Activated B cell treated with CpG ODN at 0.5 μM for 24 hours (primary cell): ENCODE results near the gene IL1RAP. TPM values are rescaled to one million over a fixed set of nuclear protein-coding genes. Genes with fewer than 3 reads are reported as not detected.

ENCODE experiments used
- ATAC-seq: fragments of 200-7000 bp; cut with Tn5 transposase; one replicate; pipeline ENCODE4 v1.10.0; 2021; ENCODE audit warnings: low read depth, mild to moderate bottlenecking, moderate library complexity
- CTCF ChIA-PET: fragments of 350-600 bp; sonication (Branson Sonifier 250); formaldehyde crosslinking; loops from one replicate; lab custom pipeline; 2021; ENCODE audit warnings: antibody characterized with exemption; lab: Charles Lee
- POLR2A ChIA-PET: fragments of 350-600 bp; sonication (Branson Sonifier 250); formaldehyde crosslinking; loops from one replicate; lab custom pipeline; 2021; ENCODE audit warnings: antibody characterized with exemption; lab: Charles Lee
- DNase-seq: peaks from one replicate; pipeline ENCODE4 v3.0.0; 2022
- H3K27ac Mint-ChIP-seq: one replicate; pipeline ENCODE4 v1.8.0; 2020; ENCODE audit warnings: mixed read lengths
- H3K27me3 Mint-ChIP-seq: one replicate; pipeline ENCODE4 v1.8.0; 2021; ENCODE audit warnings: mixed read lengths
- H3K36me3 Mint-ChIP-seq: one replicate; pipeline ENCODE4 v1.8.0; 2021; ENCODE audit warnings: low read depth, mixed read lengths
- H3K4me1 Mint-ChIP-seq: one replicate; pipeline ENCODE4 v1.8.0; 2021; ENCODE audit warnings: mixed read lengths
- H3K4me3 Mint-ChIP-seq: one replicate; pipeline ENCODE4 v1.8.0; 2020; ENCODE audit warnings: mild to moderate bottlenecking, mixed read lengths
- H3K9me3 Mint-ChIP-seq: one replicate; pipeline ENCODE4 v1.8.0; 2020; ENCODE audit warnings: mixed read lengths
- intact Hi-C: fragments of 100-400 bp; cut with micrococcal nuclease; formaldehyde crosslinking; loops from one replicate; pipeline ENCODE4 v1.15.1; 2024
- total RNA-seq: library from RNA; stranded (reverse); gene quantifications from 2 replicates; pipeline ENCODE4 v1.2.3, GENCODE V29; 2022
- TF ChIP-seq, protein P1 (sequence below): fragments of 200-600 bp; IDR thresholded peaks from one replicate; pipeline ENCODE4 v1.8.0; 2022; ENCODE audit warnings: antibody characterized with exemption, mild to moderate bottlenecking

IL1RAP gene
- total RNA-seq, 1 donor from 2014 or later: 6.3 TPM

DNA sequence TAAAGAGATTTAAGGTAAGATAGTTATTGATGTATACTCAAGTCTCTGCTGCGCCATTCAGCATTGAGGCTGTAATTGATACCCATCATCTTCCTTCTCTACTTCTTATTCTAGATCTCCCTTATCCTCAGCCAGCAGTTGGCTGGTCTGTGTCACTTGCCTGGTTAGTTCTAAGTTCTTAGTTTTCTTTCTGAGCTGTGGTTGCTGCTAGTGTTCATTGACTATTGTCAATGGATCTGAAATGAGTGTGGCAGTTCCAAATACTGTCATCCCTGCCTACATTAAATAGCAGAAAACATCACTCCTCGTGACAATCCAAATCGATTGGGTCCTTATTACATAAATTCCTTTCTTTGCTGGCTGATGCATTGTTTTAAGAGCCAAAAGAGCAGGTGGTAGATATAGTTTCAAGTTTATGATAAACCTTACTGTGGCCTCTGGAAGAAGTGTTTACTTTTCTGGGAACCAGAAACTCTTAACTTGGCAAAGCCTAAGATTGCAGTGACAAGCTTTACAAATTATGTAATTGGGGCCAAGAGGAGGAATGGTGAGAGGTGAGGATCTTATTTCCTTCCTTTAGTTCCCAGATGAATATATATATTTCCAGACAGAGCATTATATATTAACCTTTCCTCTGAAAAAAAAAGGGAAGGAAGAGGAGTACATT is 180.6 kb downstream of the IL1RAP start:
- DNase-seq (no peak), ATAC-seq (no peak)
- intact Hi-C loops: loop anchor here (10.0 kb wide), 2 partner anchors 110 to 470 kb away; no protein-coding TSS in a partner anchor
- Mint-ChIP-seq H3K27me3 (peaks cover 5% of the 10 kb centered on the region), H3K27ac (no peak overlapping the region), H3K4me1 (no peaks in the 10 kb centered on the region), H3K9me3 (no peaks in the 10 kb centered on the region), H3K4me3 (no peak overlapping the region), H3K36me3 (no peaks in the 10 kb centered on the region)
- TF ChIP-seq, protein P1, sequence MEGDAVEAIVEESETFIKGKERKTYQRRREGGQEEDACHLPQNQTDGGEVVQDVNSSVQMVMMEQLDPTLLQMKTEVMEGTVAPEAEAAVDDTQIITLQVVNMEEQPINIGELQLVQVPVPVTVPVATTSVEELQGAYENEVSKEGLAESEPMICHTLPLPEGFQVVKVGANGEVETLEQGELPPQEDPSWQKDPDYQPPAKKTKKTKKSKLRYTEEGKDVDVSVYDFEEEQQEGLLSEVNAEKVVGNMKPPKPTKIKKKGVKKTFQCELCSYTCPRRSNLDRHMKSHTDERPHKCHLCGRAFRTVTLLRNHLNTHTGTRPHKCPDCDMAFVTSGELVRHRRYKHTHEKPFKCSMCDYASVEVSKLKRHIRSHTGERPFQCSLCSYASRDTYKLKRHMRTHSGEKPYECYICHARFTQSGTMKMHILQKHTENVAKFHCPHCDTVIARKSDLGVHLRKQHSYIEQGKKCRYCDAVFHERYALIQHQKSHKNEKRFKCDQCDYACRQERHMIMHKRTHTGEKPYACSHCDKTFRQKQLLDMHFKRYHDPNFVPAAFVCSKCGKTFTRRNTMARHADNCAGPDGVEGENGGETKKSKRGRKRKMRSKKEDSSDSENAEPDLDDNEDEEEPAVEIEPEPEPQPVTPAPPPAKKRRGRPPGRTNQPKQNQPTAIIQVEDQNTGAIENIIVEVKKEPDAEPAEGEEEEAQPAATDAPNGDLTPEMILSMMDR: no peak
- ChIA-PET POLR2A (no interaction called here), CTCF (no interaction called here)

GRCh38 chr3:190695225-190695624 is 181.3 kb downstream of the IL1RAP start:
- no peak overlapping the region for H3K27ac Mint-ChIP-seq
- ChIA-PET CTCF (no interaction called here), POLR2A (no interaction called here)
- TF ChIP-seq, protein P1: no peak
- no peaks in the 10 kb centered on the region for H3K9me3 Mint-ChIP-seq
- H3K27me3 Mint-ChIP-seq: peaks cover 5% of the 10 kb centered on the region
- ATAC-seq (no peak), DNase-seq (no peak)
- H3K36me3 Mint-ChIP-seq: no peaks in the 10 kb centered on the region
- no peak overlapping the region for H3K4me3 Mint-ChIP-seq
- intact Hi-C loops: loop anchor here (10.0 kb wide), 2 partner anchors 110 to 470 kb away; no protein-coding TSS in a partner anchor
- no peaks in the 10 kb centered on the region for H3K4me1 Mint-ChIP-seq

DNA sequence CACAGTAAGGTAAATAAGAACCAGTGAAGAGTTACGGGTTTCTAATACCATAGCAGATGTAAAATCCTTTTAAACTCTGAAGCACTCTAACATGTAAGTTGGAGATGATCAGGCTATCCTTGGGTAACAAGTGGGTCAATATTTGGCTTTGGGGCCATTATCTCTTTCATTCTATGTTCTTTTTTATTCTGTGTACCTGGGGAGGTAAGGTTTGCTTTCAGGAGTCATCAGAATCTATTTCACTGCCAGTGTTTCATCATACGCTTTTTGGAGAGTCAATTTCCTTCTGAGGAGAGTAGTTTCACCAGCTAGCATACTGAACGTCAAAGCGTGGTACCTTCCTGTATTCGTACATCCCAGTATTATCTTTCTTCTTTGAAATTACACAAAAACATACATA is 182.1 kb downstream of the IL1RAP start:
- H3K9me3 Mint-ChIP-seq: no peaks in the 10 kb centered on the region
- H3K4me3 Mint-ChIP-seq: no peak overlapping the region
- no peak for ATAC-seq
- no peak overlapping the region for H3K27ac Mint-ChIP-seq
- peaks cover 7% of the 10 kb centered on the region for H3K27me3 Mint-ChIP-seq
- ChIA-PET CTCF (interaction anchor here (1.3 kb wide), 1 partner anchor 182 kb away, joined by 3 read pairs; the partner anchor contains the start of gene IL1RAP), POLR2A (no interaction called here)
- H3K36me3 Mint-ChIP-seq: no peaks in the 10 kb centered on the region
- DNase-seq: no peak
- H3K4me1 Mint-ChIP-seq: no peaks in the 10 kb centered on the region
- intact Hi-C loops: loop anchor here (10.0 kb wide), 2 partner anchors 111 to 471 kb away; no protein-coding TSS in a partner anchor
- TF ChIP-seq, protein P1: no peak

- TF ChIP-seq, protein P1: no peak
- DNase-seq (no peak), ATAC-seq (no peak)
- ChIA-PET POLR2A (interaction anchor here (0.7 kb wide), 1 partner anchor 103 kb away, joined by 3 read pairs; no protein-coding TSS in a partner anchor), CTCF (interaction anchor here (1.3 kb wide), 2 partner anchors 183 to 736 kb away, joined by 3 read pairs; partner anchors contain the start of gene IL1RAP)
- H3K9me3 Mint-ChIP-seq: no peaks in the 10 kb centered on the region
- no peak overlapping the region for H3K4me3 Mint-ChIP-seq
- intact Hi-C loops: loop anchor here (1.0 to 10.0 kb wide), 4 partner anchors 112 to 730 kb away; no protein-coding TSS in a partner anchor
- no peak overlapping the region for H3K27ac Mint-ChIP-seq
- H3K27me3 Mint-ChIP-seq: peaks cover 7% of the 10 kb centered on the region
- H3K4me1 Mint-ChIP-seq: no peaks in the 10 kb centered on the region
- no peaks in the 10 kb centered on the region for H3K36me3 Mint-ChIP-seq
Measured at GRCh38 chr3:190696777-190697501, 183.1 kb downstream of the IL1RAP start.

DNA sequence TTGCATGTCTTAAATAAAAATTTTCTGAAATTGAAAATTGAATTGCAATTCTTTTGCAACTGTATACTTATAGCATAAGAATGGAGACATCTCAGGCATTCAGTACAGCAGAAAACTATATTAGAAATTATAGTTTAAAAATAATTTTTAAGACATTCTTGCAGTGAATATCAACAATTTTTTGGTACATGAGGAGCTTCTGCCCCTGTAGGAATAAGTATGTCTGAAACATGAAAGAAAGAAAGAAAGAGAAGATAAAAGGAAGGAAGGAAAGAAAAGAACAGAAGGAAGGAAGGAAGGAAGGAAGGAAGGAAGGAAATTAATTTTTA is 183.6 kb downstream of the IL1RAP start:
- intact Hi-C loops: loop anchor here (1.0 to 10.0 kb wide), 4 partner anchors 113 to 730 kb away; no protein-coding TSS in a partner anchor
- peaks cover 7% of the 10 kb centered on the region for H3K27me3 Mint-ChIP-seq
- POLR2A ChIA-PET: interaction anchor here (0.7 kb wide), 1 partner anchor 103 kb away, joined by 3 read pairs; no protein-coding TSS in a partner anchor
- H3K4me3 Mint-ChIP-seq: no peak overlapping the region
- H3K9me3 Mint-ChIP-seq: no peaks in the 10 kb centered on the region
- CTCF ChIA-PET: interaction anchor here (1.3 kb wide), 1 partner anchor 736 kb away, joined by 3 read pairs; no protein-coding TSS in a partner anchor
- TF ChIP-seq, protein P1: no peak
- ATAC-seq (no peak), DNase-seq (no peak)
- no peak overlapping the region for H3K27ac Mint-ChIP-seq
- H3K4me1 Mint-ChIP-seq: no peaks in the 10 kb centered on the region
- H3K36me3 Mint-ChIP-seq: no peaks in the 10 kb centered on the region
